GM18873 (cell line): ENCODE measurements around the gene LRRC52.
"Not testable (repeated sequence)": the region's sequence is repeated elsewhere in the genome, so short reads cannot be mapped to it uniquely, and the experiment has no call there.

Source experiments
- ATAC-seq: cut with Tn5 transposase; IDR thresholded peaks from one replicate; pipeline ENCODE4 v1.9.1; 2021; ENCODE audit warnings: mild to moderate bottlenecking, moderate library complexity, moderate number of reproducible peaks; ENCODE audit not compliant: unreplicated experiment, low FRiP score

Gene LRRC52

DNA sequence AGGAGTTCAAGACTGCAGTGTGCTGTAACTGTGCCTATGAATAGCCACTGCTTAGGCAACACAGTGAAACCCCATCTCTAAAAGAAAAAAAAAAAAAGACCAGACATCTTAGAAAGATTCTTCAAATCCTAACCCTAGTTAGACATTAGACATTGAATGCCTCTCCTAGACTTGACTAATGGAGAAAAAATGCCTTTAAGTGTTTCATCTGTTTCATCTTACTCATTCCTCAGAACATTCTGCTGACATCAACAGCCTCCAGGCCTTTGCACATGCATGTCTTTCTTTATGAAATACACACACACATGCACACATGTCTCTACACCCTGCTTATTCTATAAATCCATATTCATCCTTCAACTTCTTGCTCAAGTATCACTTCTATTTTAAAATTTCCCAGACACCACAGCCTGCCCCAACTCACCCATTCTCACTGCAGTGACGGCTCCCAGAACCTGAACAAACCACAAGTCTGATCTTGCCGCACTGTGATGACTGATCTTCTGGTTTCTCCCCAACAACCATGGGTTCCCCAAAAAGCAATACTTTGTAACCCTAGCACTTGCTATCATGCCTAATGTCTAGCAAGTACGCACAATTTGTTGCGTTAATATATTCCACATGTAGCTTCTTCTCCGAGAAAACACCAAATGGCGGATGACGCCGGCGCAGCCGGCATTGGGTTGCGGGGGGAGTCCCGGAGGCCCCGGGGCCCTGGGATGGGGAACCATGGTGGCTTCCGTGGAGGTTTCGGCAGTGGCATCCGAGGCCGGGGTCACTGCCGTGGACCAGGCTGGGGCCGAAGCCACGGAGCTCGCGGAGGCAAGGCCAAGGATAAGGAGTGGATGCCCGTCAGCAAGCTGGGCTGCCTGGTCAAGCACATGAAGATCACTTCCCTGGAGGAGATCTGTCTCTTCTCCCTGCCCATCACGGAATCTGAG lies 37.4 kb downstream of the LRRC52 start:
- no peak for ATAC-seq

DNA sequence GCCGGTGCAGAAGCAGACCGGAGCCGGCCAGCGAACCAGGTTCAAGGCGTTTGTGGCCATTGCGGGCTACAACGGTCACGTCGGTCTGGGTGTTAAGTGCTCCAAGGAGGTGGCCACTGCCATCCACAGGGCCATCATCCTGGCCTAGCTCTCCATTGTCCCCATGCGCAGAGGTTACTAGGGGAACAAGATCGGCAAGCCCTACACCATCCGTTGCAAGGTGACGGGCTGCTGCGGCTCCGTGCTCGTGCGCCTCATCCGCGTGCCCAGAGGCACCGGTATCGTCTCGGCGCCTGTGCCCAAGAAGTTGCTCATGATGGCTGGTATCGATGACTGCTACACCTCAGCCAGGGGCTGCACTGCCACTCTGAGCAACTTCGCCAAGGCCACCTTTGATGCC lies 38.1 kb downstream of the LRRC52 start:
- ATAC-seq = no peak

DNA sequence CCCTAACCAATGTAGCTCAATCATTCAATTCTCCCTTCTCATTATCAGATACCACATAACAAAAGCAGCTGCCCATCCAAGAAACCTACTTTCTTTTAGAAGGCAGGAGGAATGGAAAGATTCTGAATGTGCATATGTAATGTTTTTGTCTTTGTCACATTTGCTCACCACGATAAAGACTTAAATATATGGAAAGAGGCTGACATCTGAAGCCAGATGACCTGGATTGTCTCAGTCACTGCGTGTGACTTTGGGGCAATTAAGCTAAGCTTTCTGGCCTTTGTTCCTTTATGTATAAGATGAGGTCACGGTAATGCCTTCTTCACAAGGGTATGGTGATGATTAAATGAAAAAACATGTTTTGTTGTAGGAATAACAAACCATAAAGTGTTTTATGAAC lies 42.6 kb downstream of the LRRC52 start:
- ATAC-seq = no peak

DNA sequence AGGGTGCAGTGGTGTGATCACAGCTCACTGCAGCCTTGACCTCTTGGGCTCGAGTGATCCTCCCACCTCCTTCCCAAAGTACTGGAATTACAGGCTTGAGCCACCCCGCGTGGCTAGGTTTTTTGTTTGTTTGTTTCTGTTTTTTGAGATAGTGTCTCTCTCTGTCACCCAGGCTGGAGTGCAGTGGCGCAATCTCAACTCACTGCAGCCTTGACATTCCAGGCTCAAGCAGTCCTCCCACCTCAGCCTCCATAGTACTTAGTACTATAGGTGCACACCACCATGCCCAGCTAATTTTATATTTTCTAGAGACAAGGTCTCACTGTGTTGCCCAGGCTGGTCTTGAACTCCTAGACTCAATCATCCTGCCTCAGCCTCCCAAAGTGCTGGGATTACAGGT lies 47.6 kb downstream of the LRRC52 start:
- not testable (repeated sequence) for ATAC-seq

DNA sequence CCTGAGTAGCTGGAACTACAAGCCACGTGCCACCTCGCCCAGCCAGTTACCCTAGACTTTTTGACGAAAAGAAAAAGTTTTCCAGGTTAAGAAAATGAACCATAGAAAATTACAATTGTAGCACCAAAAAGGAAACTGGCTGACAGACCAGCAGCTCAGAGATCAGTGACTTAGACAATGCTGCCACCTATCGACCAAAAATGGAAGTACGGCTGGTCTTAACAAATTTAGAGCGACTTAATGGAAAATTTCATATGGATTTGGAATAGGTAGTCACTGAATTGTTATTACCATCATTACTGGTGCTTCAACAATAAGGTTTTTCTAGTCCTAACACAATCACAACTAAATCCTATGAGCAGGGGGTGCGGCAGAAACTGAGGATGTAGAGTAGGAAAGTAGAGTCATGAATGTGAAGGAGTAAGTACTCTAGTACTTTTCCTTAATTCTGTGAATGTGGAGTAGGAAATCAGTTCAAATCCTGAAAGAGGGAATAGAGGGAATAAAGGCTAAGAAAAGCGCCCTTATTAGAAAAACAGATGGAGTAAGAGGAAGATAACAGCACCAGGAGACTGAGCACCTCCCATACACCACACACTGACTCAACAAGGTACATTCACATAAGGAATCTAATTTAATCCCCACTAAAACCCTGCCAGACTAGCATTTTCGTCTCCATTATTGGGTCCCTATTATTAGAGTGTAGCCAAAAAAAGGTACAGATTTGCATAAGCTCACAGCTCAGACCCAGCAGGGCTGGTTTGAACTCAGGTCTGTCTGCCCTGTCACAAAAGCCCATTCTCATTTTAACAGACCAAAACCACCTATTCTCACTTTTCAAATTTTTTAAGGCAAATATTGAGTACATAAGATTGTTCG lies 49.4 kb downstream of the LRRC52 start:
- ATAC-seq = no peak

DNA sequence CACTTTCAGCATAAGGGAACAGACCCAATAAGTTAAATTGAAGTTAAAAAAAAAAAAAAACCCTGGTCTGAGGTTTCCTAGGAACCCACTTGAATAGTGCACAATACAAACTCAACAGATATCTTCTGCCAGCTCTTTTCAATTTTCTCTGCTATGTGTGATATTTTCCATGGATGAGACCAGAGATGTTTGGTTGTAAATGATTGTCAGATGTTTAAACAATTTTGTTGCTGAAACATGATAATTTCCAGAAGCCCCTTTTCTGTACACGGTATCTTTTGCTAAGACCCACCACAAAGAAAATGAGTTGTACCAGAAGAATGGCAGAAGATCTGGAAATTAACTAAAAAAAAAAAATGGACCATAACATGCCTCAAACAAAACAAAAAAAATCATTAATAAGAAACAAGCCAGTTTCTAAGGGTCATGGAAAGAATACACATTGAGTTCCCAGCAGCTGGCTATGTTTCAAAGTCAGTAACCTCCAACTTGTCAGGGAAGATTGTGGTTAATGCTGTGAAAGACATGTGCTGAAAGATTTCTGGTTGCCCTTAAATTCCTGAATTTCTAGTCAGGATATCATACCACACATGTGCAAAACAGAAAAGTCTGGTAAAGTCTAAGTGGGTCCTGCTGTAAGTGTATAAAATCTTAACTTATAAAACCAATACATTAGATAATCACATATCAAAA lies 51.6 kb downstream of the LRRC52 start:
- no peak for ATAC-seq

DNA sequence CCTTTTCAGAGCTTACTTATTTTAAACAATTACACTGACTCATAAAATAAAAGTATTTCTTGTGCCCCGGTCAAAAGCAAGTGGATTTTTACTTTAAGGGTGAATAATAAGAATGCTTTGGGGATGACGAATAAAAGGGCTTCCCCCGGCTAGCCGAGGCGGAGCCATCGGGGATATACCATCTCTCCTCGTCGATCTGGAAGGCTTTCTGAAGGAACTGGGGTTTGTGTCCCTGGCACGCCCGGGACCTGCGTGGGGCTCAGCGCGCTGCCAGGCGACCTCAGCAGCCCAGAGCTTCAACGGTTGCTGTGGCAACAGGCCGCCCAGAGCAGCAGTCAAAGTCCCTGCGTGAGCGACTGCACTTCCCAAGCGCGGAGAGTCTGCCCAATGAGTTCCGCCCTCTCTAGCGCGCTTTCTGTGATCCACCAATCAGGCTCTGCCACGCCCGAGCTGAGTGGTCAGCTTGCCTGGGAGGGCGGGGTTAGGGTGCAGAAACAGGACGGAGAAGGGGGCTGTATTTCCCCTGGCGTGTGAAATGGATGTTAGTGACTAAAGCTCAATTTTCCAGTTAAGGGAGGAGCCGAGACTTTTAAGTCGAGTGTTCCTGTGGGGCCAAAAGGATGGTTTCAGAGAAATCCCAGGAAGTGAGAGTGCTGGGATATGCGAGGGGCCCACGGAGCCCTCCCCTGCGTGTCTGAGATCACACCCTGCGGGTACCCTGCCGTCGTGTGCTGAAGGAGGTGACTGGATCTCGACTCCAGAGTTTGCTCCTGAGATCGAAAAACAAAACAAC lies 54.3 kb downstream of the LRRC52 start:
- ATAC-seq = peak; percentile 98

DNA sequence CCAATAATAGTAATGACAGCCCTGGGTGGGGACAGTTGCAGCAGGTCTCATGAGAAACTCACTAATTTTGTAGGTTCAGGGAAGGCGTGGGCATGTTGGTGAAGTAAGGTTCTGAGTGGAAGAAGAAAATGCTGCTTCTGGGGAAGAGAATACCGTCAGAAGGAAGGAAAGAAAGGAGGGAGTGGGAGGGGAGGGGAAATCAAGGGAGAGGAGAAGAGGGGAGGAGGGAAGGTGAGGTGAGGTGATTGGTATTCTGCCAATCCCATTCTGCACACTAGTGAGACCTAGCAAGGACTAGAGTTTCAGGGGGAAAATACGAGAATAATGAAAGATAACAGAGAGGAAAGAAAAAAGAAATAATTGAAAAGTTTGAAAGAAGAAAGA lies 54.9 kb downstream of the LRRC52 start:
- ATAC-seq = no peak

DNA sequence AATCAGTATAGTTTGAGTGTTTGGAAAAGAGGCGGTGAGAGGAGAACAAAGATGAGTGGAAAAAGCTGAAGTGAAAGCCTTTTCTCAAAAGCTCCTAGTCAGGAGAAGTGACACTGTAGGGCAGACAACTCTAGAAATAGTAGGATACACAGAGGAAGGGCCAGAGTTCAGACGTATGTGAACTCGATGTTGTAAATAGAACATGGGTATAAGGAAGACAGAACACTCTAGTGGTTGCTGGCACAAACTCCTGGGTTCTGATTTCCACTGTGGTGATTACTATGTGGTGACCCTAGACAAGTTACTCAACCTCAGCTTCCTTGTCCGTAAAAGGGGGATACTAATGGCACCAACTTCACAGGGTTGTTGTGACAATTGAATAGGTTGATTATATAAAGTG lies 57.0 kb downstream of the LRRC52 start:
- ATAC-seq = no peak

DNA sequence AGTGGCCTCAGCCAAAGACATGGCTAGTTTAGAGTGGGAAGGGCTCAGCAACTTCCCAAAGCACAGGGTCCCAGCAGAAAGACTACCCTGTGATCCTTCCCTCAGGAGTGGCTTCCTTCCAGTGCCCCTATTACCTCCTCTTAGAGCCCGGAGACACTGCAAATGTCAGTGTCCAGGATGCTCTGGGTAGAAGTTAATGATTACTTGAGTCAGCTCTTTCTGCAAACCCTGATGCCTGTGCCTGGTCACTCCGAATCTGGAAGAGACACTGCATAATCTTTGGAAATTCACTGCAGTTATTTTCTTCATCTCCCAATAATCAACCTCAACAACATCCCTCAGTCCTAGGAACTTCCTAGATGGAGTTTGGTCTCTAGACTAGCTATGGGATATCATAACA lies 60.0 kb downstream of the LRRC52 start:
- ATAC-seq = no peak

DNA sequence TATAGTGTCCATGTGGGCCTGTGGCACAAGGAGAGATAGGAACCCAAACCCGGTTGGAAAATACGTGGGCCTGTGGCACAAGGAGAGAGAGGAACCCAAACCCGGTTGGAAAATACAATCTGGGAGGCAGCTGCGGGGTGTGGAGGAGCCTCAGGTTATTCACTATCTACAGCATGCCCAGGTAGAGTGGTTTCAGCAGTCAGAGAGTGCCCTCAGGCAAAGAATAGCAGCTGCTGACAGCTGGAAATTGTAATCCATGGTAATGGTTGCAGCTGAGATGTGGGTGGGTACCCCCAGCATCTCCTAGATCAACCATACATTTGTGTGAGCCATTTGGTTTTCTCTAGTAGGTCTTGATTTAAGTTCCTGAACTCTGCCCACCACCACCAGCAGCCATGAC lies 61.4 kb downstream of the LRRC52 start:
- ATAC-seq = no peak

DNA sequence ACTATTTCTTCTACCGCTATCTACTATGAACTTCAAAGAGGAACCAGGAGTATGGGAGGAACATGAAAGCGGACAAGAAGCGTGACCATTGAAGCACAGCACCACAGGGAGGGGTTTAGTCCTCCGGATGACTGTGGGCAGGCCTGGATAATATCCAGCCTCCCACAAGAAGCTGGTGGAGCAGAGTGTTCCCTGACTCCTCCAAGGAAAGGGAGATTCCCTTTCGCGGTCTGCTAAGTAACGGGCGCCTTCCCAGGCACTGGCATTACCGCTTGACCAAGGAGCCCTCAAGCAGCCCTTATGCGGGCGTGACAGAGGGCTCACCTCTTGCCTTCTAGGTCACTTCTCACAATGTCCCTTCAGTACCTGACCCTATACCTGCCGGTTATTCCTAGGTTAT lies 62.9 kb downstream of the LRRC52 start:
- not testable (repeated sequence) for ATAC-seq

DNA sequence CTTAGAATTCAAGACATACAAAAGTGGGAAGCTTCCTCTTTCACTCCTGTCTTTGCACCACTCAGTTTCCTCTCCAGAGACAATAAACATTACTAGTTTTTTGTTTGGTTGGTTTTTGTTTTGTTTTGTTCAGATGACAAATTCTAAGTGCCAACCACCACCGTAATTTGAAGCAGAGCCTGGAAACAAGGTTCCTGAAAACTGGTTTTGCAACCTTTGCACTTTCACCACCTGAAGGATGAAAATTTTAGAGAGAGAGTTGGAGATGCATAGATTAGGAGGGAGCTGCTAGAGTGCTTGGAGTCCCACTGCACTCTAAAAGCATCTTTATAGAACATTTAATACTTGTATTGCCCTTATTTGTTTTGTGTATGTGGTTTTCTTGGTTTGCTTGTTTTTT lies 67.1 kb downstream of the LRRC52 start:
- ATAC-seq = no peak

DNA sequence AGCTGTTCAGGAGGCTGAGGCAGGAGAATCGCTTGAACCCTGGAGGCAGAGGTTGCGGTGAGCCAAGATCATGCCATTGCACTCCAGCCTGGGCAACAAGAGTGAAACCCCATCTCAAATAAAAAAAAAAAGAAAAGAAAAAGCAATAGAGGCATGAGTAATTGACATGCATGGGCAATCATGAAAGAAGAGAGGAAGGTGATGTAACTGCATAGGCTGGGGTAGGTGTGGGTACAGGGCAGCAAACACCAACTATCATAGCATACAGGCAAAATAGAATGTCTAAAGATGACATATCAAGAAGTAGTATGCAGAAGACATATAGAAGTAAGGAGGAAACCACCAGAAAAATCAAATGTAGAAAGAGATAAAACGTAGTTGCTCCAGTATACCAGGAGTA lies 68.3 kb downstream of the LRRC52 start:
- ATAC-seq = no peak
